NCI-H748 (cell line): ENCODE results near the gene RIC3.
A peak's percentile ranks its signal among the peaks of the same experiment; 100 is the strongest.

Source experiments
- DNase-seq: peaks from one replicate; lab custom pipeline; 2025; ENCODE audit not compliant: unreplicated experiment; lab: John Stamatoyannopoulos, UW

RIC3 gene

GRCh38 chr11:8105666-8106065 is 63.2 kb downstream of the RIC3 start:
- DNase-seq, result no peak

DNA sequence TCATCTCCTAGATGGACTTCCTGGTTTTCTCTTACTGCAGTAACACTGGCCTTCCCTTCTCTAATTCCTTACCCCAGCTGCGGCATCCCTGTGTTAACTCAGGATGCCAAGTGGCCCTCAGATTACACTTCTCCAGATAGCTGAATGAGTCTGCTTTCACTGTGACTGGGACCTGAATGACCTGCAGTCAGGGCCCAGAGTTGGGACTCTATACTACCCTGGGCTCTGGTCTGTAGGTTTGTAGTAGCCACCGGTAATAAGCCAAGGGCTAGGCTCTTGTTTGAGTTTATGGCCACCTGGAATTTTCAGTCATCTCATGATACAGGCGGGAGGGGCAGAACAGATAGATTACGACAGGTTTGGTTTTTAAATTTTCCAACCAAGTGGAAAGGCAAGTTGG is 63.7 kb downstream of the RIC3 start:
- no peak for DNase-seq

- DNase-seq, result no peak
Measured at GRCh38 chr11:8103909-8104308, 64.9 kb downstream of the RIC3 start.

- no peak for DNase-seq
Measured at GRCh38 chr11:8102965-8103364, 65.9 kb downstream of the RIC3 start.

- DNase-seq, result no peak
Measured at GRCh38 chr11:8102296-8102915, 66.4 kb downstream of the RIC3 start.

GRCh38 chr11:8101421-8101820 is 67.4 kb downstream of the RIC3 start:
- DNase-seq, result no peak

- DNase-seq, result no peak
Measured at GRCh38 chr11:8100605-8101004, 68.2 kb downstream of the RIC3 start.

- no peak for DNase-seq
Measured at GRCh38 chr11:8100158-8100557, 68.7 kb downstream of the RIC3 start.

DNA sequence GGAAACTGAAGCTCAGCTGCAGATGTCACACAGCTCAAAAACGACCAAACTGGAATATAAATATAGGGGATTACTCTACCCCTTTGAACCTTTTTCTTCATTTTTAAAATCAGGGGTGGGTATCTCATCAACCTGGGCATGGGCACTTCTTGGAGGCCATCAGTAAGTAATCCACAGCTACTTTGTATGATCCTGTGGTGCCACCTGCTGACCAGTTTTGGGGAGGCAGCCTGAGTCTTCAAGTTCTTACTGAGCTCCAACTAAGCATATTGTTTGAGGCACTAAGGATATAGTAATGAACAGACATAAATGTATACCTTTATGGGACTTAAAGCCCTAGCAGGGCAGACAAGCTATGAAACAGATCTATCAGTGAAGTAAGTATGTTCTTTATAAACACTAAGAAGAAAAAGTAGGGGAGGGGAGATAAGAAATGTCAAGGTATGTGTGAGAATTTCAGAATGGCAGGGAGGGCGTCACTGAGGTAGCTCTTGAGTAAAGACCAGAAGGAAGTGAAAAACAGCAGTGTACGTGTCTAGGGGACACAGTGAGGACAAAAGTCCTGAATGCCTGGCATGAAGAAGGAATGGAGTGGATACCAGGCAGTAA is 69.4 kb downstream of the RIC3 start:
- peak; percentile 63 for DNase-seq

DNA sequence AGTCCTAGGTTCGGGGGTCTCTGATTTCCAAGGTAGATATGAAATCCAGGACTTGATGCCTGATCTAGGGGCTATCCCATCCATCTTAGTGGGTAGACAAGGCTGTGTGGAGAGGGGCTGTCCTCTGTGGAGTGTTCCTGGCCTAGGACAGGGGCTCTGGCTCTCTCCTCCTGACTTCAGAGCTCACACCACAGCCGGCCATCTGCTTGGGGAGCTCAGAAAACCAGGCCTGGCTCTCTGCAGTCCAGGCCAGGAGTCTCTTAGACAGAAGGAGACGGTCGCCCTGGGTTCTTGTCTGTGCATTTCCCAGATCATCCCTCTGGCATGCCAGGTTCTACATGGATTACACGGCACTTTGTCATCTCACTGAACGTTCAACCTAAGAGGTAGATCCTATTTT is 69.9 kb downstream of the RIC3 start:
- no peak for DNase-seq

GRCh38 chr11:8098361-8098760 is 70.5 kb downstream of the RIC3 start:
- DNase-seq, result no peak

- DNase-seq, result no peak
Measured at GRCh38 chr11:8097926-8098325, 70.9 kb downstream of the RIC3 start.

- no peak for DNase-seq
Measured at GRCh38 chr11:8097468-8097867, 71.4 kb downstream of the RIC3 start.

GRCh38 chr11:8097062-8097461 is 71.8 kb downstream of the RIC3 start:
- no peak for DNase-seq

DNA sequence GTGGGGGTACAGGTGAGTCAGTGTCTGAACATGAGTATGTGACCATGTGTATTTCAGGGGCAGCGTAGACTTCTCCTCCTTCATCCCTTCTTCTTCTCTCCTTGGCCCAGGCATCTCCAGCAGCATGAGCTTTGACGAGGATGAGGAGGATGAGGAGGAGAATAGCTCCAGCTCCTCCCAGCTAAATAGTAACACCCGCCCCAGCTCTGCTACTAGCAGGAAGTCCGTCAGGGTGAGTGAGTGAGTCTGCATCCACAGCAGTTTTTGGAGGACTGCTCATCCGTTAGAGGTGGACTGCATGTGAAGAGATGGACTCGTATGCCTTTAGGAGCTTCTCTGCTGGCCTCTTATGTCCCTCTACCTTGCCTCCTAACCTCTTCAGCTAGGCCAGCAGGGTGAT is 72.2 kb downstream of the RIC3 start:
- DNase-seq, result no peak

GRCh38 chr11:8095806-8096522 is 72.9 kb downstream of the RIC3 start:
- DNase-seq, result no peak

- DNase-seq, result no peak
Measured at GRCh38 chr11:8095371-8095770, 73.5 kb downstream of the RIC3 start.

DNA sequence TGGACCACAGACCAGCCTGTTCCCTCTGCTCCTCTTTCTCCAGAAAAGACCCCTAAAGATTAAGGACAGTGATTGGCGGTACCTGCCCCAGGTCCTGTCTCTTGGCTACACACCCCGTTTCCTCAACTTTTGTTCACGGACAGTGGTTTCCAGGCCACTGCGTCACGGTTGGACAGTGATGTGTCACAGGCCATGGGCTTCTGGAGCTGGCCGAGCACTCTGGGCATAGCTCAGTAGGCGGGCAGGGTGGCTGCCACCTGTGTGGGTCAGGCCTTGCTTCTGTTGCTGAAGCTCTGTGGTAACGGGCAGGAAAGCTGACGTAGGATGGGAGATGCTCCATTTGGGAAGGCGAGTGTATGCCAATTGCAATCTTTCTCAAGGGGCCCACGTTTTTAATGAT is 74.2 kb downstream of the RIC3 start:
- DNase-seq, result no peak

DNA sequence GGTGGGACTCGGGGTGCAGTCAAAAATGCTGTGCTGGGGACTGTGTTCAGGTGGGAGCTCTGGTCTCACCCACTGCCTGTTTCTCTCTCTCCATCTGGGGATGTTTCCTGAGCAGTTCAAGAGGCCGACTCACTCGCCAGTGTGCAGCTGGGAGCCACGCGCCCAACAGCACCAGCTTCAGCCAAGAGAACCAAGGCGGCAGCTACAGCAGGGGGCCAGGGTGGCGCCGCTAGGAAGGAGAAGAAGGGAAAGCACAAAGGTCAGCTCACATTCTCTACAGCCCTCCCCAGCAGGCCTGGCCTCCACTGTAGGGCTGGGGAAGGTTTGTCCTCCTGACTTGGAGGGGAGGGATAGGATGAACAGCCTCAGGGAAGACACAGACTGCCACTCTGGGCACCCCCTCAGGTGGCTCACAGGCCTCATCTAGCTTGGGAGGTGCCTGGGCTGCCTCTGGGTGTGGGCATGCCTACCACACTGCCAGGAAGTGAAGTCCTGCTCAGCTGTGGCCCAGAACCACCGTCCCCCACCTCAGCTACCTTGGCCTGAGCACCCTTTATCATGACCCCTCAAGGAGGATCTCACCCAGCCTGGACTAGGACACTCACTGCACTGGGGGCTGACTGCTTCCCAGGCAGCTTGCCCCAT is 74.8 kb downstream of the RIC3 start:
- no peak for DNase-seq

- DNase-seq, result peak; percentile 83
Measured at GRCh38 chr11:8092587-8093424, 76.0 kb downstream of the RIC3 start.

GRCh38 chr11:8091721-8092120 is 77.1 kb downstream of the RIC3 start:
- no peak for DNase-seq
